HCT116 (cell line): Measurements from ENCODE around the gene HLA-DPA1. TPM values are rescaled to one million over a fixed set of nuclear protein-coding genes. Genes with fewer than 3 reads are reported as not detected.

ENCODE experiments used
- ATAC-seq: fragments of 200-7000 bp; cut with Tn5 transposase; 2 replicates; pipeline ENCODE4 v1.9.1; 2020; ENCODE audit warnings: mild to moderate bottlenecking, moderate library complexity
- BruUV-seq: library from RNA; stranded (reverse); fragments of 400-500 nt; replicated peaks from 2 replicates; lab custom pipeline; 2021; lab: Mats Ljungman, UMichigan
- CTCF ChIA-PET: fragments of 300-600 bp; sonication (Branson Sonifier 250); formaldehyde crosslinking; loops from one replicate; lab custom pipeline; 2021; ENCODE audit warnings: antibody characterized with exemption; lab: Charles Lee
- POLR2A ChIA-PET: fragments of 300-600, 350-600 bp; sonication (Branson Sonifier 250); formaldehyde crosslinking; loops from one replicate; lab custom pipeline; 2021; ENCODE audit warnings: antibody characterized with exemption; lab: Charles Lee
- RAD21 ChIA-PET, 2 experiments: fragments of 300-600 bp; sonication (Branson Sonifier 250); formaldehyde crosslinking; loops; one replicate each; lab custom pipeline; 2023; ENCODE audit warnings: low total read pairs in 2 of 2; ENCODE audit not compliant: uncharacterized antibody in 2 of 2, unreplicated experiment in 2 of 2, low non-redundant PET in 1 of 2; lab: Charles Lee
- DNase-seq: peaks from one replicate; pipeline ENCODE4 v3.0.0-alpha.2; 2010; ENCODE audit warnings: low read depth, low spot score
- H2AFZ ChIP-seq: fragments of 200-600 bp; shearing (Covaris generic), sonication (generic); 2 replicates; pipeline ENCODE4 v1.6.1; 2017; ENCODE audit warnings: low read depth, mixed run types, mixed read lengths, antibody characterized with exemption, low read length; ENCODE audit not compliant: poor library complexity, severe bottlenecking
- H3K27ac ChIP-seq: 2 replicates; pipeline ENCODE4 v1.5.1; 2012; ENCODE audit warnings: low read depth, low read length
- H3K27me3 ChIP-seq: fragments of 200-600 bp; sonication (generic); 2 replicates; pipeline ENCODE4 v1.6.1; 2016; ENCODE audit warnings: mixed run types, low read length, mixed read lengths; ENCODE audit not compliant: insufficient read depth
- H3K36me3 ChIP-seq, 2 experiments: fragments of 200-500 bp in 1 of 2; fragments of 200-600 bp in 1 of 2; sonication (Bioruptor generic) in 1 of 2; sonication (generic) in 1 of 2; 2 replicates each; pipeline versions ENCODE4 v1.5.1 to v1.6.1; 2014 to 2016; ENCODE audit warnings: low read length in 2 of 2, inconsistent platforms in 1 of 2, mixed read lengths in 1 of 2, mixed run types in 1 of 2; ENCODE audit not compliant: insufficient read depth in 2 of 2, control insufficient read depth in 1 of 2
- H3K4me1 ChIP-seq, 2 experiments: fragments of 200-600 bp in 1 of 2; sonication (generic) in 1 of 2; 2 replicates each; pipeline versions ENCODE4 v1.5.1 to v1.6.1; 2012 to 2017; ENCODE audit warnings: low read length in 2 of 2, inconsistent platforms in 1 of 2, mild to moderate bottlenecking in 1 of 2, mixed read lengths in 1 of 2, mixed run types in 1 of 2, moderate library complexity in 1 of 2; ENCODE audit not compliant: insufficient read depth in 2 of 2, control insufficient read depth in 1 of 2
- H3K4me2 ChIP-seq: fragments of 200-600 bp; sonication (generic); 2 replicates; pipeline ENCODE4 v1.6.1; 2017; ENCODE audit warnings: mixed run types, low read length, mixed read lengths
- H3K4me3 ChIP-seq, 2 experiments: fragments of 200-600 bp in 1 of 2; sonication (generic) in 1 of 2; replicated peaks in 1 of 2; 2 replicates each; pipeline ENCODE4 v1.5.1; 2011 to 2016; ENCODE audit warnings: low read length in 2 of 2, control low read depth in 1 of 2, low read depth in 1 of 2, mild to moderate bottlenecking in 1 of 2, mixed read lengths in 1 of 2, mixed run types in 1 of 2
- H3K79me2 ChIP-seq: fragments of 200-600 bp; sonication (generic); 2 replicates; pipeline ENCODE4 v1.6.1; 2017; ENCODE audit warnings: mild to moderate bottlenecking, mixed run types, low read length, moderate library complexity, mixed read lengths; ENCODE audit not compliant: insufficient read depth
- H3K9ac ChIP-seq: fragments of 200-600 bp; sonication (generic); 2 replicates; pipeline ENCODE4 v1.6.1; 2016; ENCODE audit warnings: low read length, mixed read lengths
- H3K9me2 ChIP-seq: fragments of 200-600 bp; sonication (generic), shearing (Covaris generic); 2 replicates; pipeline ENCODE4 v1.6.1; 2017; ENCODE audit warnings: mixed run types, mild to moderate bottlenecking, moderate library complexity; ENCODE audit not compliant: insufficient read depth
- H3K9me3 ChIP-seq, 2 experiments: fragments of 200-500 bp in 1 of 2; fragments of 200-600 bp in 1 of 2; sonication (Bioruptor generic) in 1 of 2; sonication (generic) in 1 of 2; 2 replicates each; pipeline ENCODE4 v1.6.1; 2014 to 2017; ENCODE audit warnings: low read length in 2 of 2, mixed read lengths in 2 of 2, inconsistent platforms in 1 of 2, low read depth in 1 of 2, mild to moderate bottlenecking in 1 of 2, mixed run types in 1 of 2, moderate library complexity in 1 of 2; ENCODE audit not compliant: control insufficient read depth in 1 of 2, insufficient read depth in 1 of 2
- H4K20me1 ChIP-seq: fragments of 200-600 bp; sonication (generic), shearing (Covaris generic); 2 replicates; pipeline ENCODE4 v1.6.1; 2017; ENCODE audit warnings: mixed run types, mild to moderate bottlenecking, moderate library complexity; ENCODE audit not compliant: insufficient read depth
- EGR1 ChIP-seq: IDR thresholded peaks from 2 replicates; pipeline ENCODE4 v1.6.1; 2012; ENCODE audit warnings: low read depth
- EZH2 ChIP-seq: fragments of 200-600 bp; sonication (generic); IDR thresholded peaks from 2 replicates; pipeline ENCODE4 v1.6.1; 2017; ENCODE audit warnings: antibody characterized with exemption, mixed run types
- JUND ChIP-seq: IDR thresholded peaks from 2 replicates; pipeline ENCODE4 v1.6.1; 2012
- SIN3A ChIP-seq: IDR thresholded peaks from 2 replicates; pipeline ENCODE4 v1.6.1; 2012; ENCODE audit warnings: low read depth
- ZNF274 ChIP-seq: fragments of 200-500 bp; sonication (Bioruptor generic); IDR thresholded peaks from 2 replicates; pipeline ENCODE4 v1.6.1; 2014; ENCODE audit warnings: mild to moderate bottlenecking, low read depth, low read length, inconsistent platforms
- intact Hi-C: fragments of 100-400 bp; cut with micrococcal nuclease; formaldehyde crosslinking; loops from 2 replicates; pipeline ENCODE4 v1.10.0; 2022
- total RNA-seq: library from RNA; stranded (reverse); gene quantifications from one replicate; pipeline ENCODE4 v1.2.1, GENCODE V29; 2021; ENCODE audit not compliant: unreplicated experiment
- TF ChIP-seq, protein P1 (sequence below): IDR thresholded peaks from 2 replicates; pipeline ENCODE4 v1.6.1; 2012
- TF ChIP-seq, protein P2 (sequence below): IDR thresholded peaks from 2 replicates; pipeline ENCODE4 v1.6.1; 2012; ENCODE audit warnings: low read depth

Gene HLA-DPA1
- total RNA-seq, 1 experiment from 2014 or later, result 0.89 TPM

DNA sequence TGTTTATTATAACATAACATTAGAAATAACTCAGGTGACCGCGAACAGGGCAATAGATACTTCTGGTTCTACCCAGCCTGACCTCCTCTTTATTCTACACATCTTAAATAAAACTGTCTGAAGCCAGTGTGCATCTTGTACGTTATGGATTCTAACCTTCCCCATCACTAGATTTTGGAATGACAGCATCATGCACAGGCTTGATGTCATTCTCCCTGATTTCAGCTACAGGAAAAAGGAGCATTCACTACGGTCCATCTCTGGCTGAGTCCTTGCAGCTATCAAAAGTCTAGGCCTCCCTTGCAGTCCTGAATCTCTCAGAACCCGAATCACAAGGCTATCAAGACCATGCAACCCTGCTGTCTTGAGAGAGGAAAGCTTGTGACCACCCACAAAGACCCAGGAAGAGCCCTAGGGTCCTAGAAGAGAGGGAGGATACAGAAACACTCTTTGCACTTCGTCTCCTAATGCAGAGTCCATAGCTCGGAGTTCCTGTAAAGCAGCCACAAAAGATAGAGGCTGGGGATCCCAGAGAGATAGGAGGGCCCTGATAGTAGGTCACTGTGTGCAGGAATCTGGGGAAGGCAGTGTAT lies 845 bp downstream of the HLA-DPA1 start:
- no peaks in the 10 kb centered on the region for H3K9me2 ChIP-seq
- H3K36me3 ChIP-seq, result no peaks in the 10 kb centered on the region
- H3K27ac ChIP-seq, result no peak overlapping the region
- intact Hi-C loops, result no loop called here
- H3K4me1 ChIP-seq, result peaks cover 0 to 6% of the 10 kb centered on the region in 2 experiments; a peak in 1 of 4 replicates
- H3K79me2 ChIP-seq, result no peaks in the 10 kb centered on the region
- CTCF ChIA-PET, result no interaction called here
- DNase-seq, result no peak
- no peaks in the 10 kb centered on the region for H3K9me3 ChIP-seq
- ATAC-seq, result no peak
- POLR2A ChIA-PET, result no interaction called here
- TF ChIP-seq, protein P1, sequence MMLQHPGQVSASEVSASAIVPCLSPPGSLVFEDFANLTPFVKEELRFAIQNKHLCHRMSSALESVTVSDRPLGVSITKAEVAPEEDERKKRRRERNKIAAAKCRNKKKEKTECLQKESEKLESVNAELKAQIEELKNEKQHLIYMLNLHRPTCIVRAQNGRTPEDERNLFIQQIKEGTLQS, result no peak
- TF ChIP-seq EZH2, result no peak
- no peak for TF ChIP-seq ZNF274
- TF ChIP-seq, protein P2, sequence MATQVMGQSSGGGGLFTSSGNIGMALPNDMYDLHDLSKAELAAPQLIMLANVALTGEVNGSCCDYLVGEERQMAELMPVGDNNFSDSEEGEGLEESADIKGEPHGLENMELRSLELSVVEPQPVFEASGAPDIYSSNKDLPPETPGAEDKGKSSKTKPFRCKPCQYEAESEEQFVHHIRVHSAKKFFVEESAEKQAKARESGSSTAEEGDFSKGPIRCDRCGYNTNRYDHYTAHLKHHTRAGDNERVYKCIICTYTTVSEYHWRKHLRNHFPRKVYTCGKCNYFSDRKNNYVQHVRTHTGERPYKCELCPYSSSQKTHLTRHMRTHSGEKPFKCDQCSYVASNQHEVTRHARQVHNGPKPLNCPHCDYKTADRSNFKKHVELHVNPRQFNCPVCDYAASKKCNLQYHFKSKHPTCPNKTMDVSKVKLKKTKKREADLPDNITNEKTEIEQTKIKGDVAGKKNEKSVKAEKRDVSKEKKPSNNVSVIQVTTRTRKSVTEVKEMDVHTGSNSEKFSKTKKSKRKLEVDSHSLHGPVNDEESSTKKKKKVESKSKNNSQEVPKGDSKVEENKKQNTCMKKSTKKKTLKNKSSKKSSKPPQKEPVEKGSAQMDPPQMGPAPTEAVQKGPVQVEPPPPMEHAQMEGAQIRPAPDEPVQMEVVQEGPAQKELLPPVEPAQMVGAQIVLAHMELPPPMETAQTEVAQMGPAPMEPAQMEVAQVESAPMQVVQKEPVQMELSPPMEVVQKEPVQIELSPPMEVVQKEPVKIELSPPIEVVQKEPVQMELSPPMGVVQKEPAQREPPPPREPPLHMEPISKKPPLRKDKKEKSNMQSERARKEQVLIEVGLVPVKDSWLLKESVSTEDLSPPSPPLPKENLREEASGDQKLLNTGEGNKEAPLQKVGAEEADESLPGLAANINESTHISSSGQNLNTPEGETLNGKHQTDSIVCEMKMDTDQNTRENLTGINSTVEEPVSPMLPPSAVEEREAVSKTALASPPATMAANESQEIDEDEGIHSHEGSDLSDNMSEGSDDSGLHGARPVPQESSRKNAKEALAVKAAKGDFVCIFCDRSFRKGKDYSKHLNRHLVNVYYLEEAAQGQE, result no peak
- TF ChIP-seq EGR1, result no peak
- TF ChIP-seq SIN3A, result no peak
- no peak for TF ChIP-seq JUND
- H4K20me1 ChIP-seq, result no peaks in the 10 kb centered on the region
- no peak overlapping the region for H3K4me3 ChIP-seq
- BruUV-seq, result no TSS peak
- H3K4me2 ChIP-seq, result no peak overlapping the region
- no peak overlapping the region for H3K9ac ChIP-seq
- H2AFZ ChIP-seq, result no peak overlapping the region
- no peaks in the 10 kb centered on the region for H3K27me3 ChIP-seq
- RAD21 ChIA-PET, result no interaction called here
